ENCODE results near the gene OR51B5.
"Not testable (repeated sequence)": the region's sequence is repeated elsewhere in the genome, so short reads cannot be mapped to it uniquely, and the experiment has no call there.

Gene OR51B5

GRCh38 chr11:5335170-5335569, 8.2 kb downstream of the OR51B5 start:
- no peak for DNase-seq (ENCODE audit: low read depth)

- DNase-seq (ENCODE audit: low read depth) = no peak
These were observed 19.1 kb downstream of the OR51B5 start, which contains the start of gene OR51B2 for GRCh38 chr11:5324197-5324596. OR51B2 (minus strand) TSS chr11:5324297; CDS start chr11:5324297, 0 bp downstream.

GRCh38 chr11:5317292-5317691, 26.0 kb downstream of the OR51B5 start:
- DNase-seq (ENCODE audit: low read depth) = no peak

- DNase-seq (ENCODE audit: low read depth) = not testable (repeated sequence)
These were observed 29.8 kb downstream of the OR51B5 start for GRCh38 chr11:5313326-5314023.

- no peak for DNase-seq (ENCODE audit: low read depth)
These were observed 32.9 kb downstream of the OR51B5 start for GRCh38 chr11:5310423-5310822.

- DNase-seq (ENCODE audit: low read depth) = no peak
These were observed 35.9 kb downstream of the OR51B5 start for GRCh38 chr11:5307256-5308019.

GRCh38 chr11:5304046-5304445, 39.3 kb downstream of the OR51B5 start:
- no peak for DNase-seq (ENCODE audit: low read depth)

- no peak for DNase-seq (ENCODE audit: low read depth)
These were observed 39.7 kb downstream of the OR51B5 start for GRCh38 chr11:5303626-5304025.

GRCh38 chr11:5301846-5302245, 41.5 kb downstream of the OR51B5 start, which contains the start of gene OR51B4:
OR51B4 (minus strand) TSS chr11:5301946; CDS start chr11:5301946, 0 bp downstream.
- no peak for DNase-seq (ENCODE audit: low read depth)

GRCh38 chr11:5300251-5300650, 43.1 kb downstream of the OR51B5 start:
- no peak for DNase-seq (ENCODE audit: low read depth)

- no peak for DNase-seq (ENCODE audit: low read depth)
These were observed 44.9 kb downstream of the OR51B5 start for GRCh38 chr11:5298451-5298850.

- no peak for DNase-seq (ENCODE audit: low read depth)
These were observed 45.5 kb downstream of the OR51B5 start for GRCh38 chr11:5297721-5298323.

GRCh38 chr11:5294342-5294995, 48.9 kb downstream of the OR51B5 start:
- DNase-seq (ENCODE audit: low read depth) = not testable (repeated sequence)

GRCh38 chr11:5293028-5293427, 50.3 kb downstream of the OR51B5 start:
- DNase-seq (ENCODE audit: low read depth) = no peak

Data from T-helper 22 cell (primary cell).